ENCODE data around the gene ANKRD24. TPM values are rescaled to one million over a fixed set of nuclear protein-coding genes. Genes with fewer than 3 reads are reported as not detected.

ANKRD24 gene
- total RNA-seq, 4 donors from 2014 or later: 0.54 to 1.2 (median 0.77) TPM

DNA sequence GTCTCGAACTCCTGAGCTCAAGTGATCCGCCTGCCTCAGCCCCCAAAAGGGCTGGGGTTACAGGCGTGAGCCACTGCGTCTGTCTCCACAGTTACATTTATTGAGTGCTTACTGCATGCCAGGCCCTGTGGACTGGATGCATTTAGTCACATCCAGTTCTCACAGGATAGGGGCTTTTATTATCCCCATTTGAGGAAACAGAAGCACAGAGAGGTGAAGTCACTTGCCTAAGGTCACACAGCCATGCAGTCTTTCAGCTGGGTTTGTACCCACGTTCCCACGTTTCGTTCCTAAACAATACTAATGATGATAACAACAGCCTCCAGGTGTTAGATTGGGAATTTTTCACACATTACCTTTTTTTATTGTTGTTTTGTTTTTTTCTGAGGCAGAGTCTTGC is 37.7 kb downstream of the ANKRD24 start:
- intact Hi-C loops (cut with DNase I): no loop called here
- no peak for TF ChIP-seq POLR2A (IDR thresholded peaks at IDR 0.05)
- Histone ChIP-seq H3K36me3 (no peaks in the 10 kb centered on the region), H3K27ac (no peak overlapping the region), H3K4me1 (no peaks in the 10 kb centered on the region), H3K4me3 (replicated peaks in 1 of 3) (no peak overlapping the region), H3K9me3 (no peaks in the 10 kb centered on the region), H3K27me3 (no peaks in the 10 kb centered on the region)
- WGBS, 2 donors: 94 to 95% methylated on average over 7 of the region's 7 CpGs
- no peak for DNase-seq

DNA sequence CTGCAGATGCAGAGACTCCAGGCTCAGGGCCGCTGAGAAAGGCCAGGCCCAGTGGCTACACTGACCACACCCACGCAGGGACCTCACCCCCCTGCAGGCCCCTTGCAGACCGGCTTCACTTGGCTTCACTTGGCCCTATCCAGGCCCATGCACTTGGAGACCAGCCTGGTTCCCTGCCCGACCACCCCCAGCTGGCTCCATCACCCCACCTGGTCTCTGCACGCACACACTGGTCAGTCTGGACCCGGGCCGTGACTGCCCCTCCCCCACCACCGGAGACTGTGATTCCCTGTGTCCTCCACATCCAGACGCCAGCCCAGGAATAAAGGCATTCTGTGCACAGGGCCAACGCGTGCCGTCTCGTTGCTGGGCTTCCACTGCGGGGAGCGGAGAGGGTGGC is 42.0 kb downstream of the ANKRD24 start:
- Histone ChIP-seq H3K4me1 (no peaks in the 10 kb centered on the region), H3K4me3 (replicated peaks in 1 of 3) (no peak overlapping the region), H3K9me3 (no peaks in the 10 kb centered on the region), H3K27ac (no peak overlapping the region), H3K27me3 (no peaks in the 10 kb centered on the region), H3K36me3 (no peaks in the 10 kb centered on the region)
- TF ChIP-seq, protein P1, sequence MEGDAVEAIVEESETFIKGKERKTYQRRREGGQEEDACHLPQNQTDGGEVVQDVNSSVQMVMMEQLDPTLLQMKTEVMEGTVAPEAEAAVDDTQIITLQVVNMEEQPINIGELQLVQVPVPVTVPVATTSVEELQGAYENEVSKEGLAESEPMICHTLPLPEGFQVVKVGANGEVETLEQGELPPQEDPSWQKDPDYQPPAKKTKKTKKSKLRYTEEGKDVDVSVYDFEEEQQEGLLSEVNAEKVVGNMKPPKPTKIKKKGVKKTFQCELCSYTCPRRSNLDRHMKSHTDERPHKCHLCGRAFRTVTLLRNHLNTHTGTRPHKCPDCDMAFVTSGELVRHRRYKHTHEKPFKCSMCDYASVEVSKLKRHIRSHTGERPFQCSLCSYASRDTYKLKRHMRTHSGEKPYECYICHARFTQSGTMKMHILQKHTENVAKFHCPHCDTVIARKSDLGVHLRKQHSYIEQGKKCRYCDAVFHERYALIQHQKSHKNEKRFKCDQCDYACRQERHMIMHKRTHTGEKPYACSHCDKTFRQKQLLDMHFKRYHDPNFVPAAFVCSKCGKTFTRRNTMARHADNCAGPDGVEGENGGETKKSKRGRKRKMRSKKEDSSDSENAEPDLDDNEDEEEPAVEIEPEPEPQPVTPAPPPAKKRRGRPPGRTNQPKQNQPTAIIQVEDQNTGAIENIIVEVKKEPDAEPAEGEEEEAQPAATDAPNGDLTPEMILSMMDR (IDR thresholded peaks at IDR 0.05): no peak
- TF ChIP-seq POLR2A (IDR thresholded peaks at IDR 0.05): no peak
- intact Hi-C loops (cut with DNase I): no loop called here
- no peak for DNase-seq
- WGBS, 2 donors: 73 to 75% methylated on average over 15 of the region's 15 CpGs

DNA sequence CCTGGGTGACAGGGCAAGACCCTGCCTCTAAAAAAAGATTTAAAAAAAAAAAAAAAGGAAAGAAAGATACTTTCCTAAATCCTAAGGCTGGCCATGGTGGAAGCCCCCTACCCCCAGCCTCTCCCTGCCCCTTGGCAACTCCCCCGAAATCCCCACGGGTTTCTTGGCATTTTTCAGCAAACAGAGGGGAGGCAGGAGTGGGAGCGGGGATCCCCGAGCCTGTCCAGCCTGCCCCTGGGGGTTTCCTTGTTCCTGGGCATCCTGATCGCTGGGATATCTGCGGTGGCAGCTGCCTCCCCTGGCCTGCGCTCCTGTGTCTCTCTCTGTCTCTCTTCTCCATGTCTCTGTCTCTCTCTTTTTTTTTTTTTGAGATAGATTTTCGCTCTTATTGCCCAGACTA is 43.4 kb downstream of the ANKRD24 start:
- DNase-seq: no peak
- intact Hi-C loops (cut with DNase I): no loop called here
- no peak overlapping the region for H3K4me3 ChIP-seq (replicated peaks in 1 of 3)
- no peaks in the 10 kb centered on the region for H3K27me3 ChIP-seq
- TF ChIP-seq, protein P1 (IDR thresholded peaks at IDR 0.05): no peak
- no peak for TF ChIP-seq POLR2A (IDR thresholded peaks at IDR 0.05)
- no peak overlapping the region for H3K27ac ChIP-seq
- H3K4me1 ChIP-seq: no peaks in the 10 kb centered on the region
- H3K9me3 ChIP-seq: no peaks in the 10 kb centered on the region
- H3K36me3 ChIP-seq: no peaks in the 10 kb centered on the region
- WGBS, 2 donors: 83 to 88% methylated on average over 8 of the region's 8 CpGs

DNA sequence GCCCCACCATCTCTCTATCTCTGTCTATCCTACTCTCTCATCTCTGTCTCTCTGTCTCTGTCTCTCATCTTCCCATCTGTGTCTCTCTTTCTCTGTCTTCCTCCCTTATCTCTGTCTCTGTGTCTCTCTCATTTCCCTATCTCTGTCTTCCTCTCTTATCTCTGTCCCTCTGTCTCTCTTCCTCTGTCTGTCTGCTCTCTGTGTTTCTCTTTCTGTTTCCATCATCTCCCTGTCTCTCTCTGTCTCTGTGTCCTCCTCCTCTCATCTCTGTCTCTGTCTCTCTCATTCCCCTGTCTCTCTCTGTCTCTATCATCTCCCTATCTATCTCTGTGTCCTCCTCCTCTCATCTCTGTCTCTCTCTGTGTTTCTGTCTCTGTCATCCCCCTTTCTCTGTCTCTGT is 45.3 kb downstream of the ANKRD24 start:
- TF ChIP-seq, protein P1 (IDR thresholded peaks at IDR 0.05): no peak
- no peak for TF ChIP-seq POLR2A (IDR thresholded peaks at IDR 0.05)
- no peak overlapping the region for H3K4me3 ChIP-seq (replicated peaks in 1 of 3)
- DNase-seq: no peak
- H3K4me1 ChIP-seq: no peaks in the 10 kb centered on the region
- no peaks in the 10 kb centered on the region for H3K27me3 ChIP-seq
- H3K9me3 ChIP-seq: no peaks in the 10 kb centered on the region
- H3K27ac ChIP-seq: no peak overlapping the region
- intact Hi-C loops (cut with DNase I): no loop called here
- no peaks in the 10 kb centered on the region for H3K36me3 ChIP-seq

GRCh38 chr19:4228765-4229178 is 46.3 kb downstream of the ANKRD24 start:
- Histone ChIP-seq H3K27me3 (peaks cover 4% of the 10 kb centered on the region), H3K4me1 (no peaks in the 10 kb centered on the region), H3K4me3 (replicated peaks in 1 of 3) (no peak overlapping the region), H3K27ac (no peak overlapping the region), H3K9me3 (no peaks in the 10 kb centered on the region), H3K36me3 (no peaks in the 10 kb centered on the region)
- TF ChIP-seq, protein P1 (IDR thresholded peaks at IDR 0.05): no peak
- TF ChIP-seq POLR2A (IDR thresholded peaks at IDR 0.05): no peak
- no peak for DNase-seq
- 78 to 82% methylated on average over 2 of the region's 2 CpGs for WGBS, 2 donors
- intact Hi-C loops (cut with DNase I): no loop called here

Data from thyroid gland (tissue), 4 donors.